Activated CD4-positive, CD25-positive, alpha-beta regulatory T cell (primary cell): ENCODE results near the gene TTC9B.

Experiments used
- DNase-seq, 4 experiments: peaks; one replicate each; lab custom pipeline; 2025; lab: John Stamatoyannopoulos, UW

The TTC9B gene

DNA sequence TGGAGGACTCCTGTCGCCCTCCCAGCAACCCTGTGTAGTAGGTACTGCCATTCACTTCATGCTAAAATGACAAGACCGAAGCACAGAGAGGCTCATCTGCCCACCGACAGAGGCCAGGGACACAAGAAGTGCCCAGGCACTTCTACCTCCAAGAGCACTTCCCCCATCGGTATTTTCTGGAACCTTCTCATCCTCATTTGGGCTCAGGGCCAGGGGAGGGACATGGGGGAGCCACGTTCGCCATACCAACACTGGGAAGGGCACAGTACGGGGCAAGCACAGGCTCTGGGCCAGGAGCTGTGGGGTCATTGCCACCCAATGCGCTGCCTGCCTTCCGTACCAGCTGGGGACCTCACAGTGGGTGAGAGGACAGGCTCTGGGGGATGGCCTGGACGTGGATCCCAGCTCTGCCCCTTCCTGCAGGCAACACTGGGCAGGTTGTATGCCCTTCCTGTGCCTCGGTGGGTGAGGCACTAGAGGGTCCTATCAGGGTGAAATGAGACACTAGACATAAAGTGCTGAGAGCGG, 29.6 kb upstream of the TTC9B start:
- no peak for DNase-seq

DNA sequence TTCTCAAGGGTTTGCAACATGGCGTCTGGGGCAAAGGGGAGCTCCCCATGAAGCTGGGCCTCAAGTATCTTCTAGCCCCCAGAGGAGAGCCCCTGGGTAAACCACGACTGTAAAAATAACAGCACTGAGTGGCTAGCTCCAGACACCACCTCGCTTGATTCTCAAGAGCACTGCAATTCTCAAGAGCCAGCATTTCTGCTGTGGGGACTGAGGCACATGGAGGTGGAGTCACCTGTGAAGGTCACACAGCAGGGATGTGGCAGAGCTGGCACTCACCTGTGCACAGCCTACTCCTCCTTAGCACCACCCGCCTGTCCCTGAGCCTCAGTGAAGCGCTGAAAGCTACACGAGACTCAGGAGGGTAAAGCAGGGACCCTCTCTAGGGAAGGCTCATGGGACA, 29.0 kb upstream of the TTC9B start:
- DNase-seq: no peak

DNA sequence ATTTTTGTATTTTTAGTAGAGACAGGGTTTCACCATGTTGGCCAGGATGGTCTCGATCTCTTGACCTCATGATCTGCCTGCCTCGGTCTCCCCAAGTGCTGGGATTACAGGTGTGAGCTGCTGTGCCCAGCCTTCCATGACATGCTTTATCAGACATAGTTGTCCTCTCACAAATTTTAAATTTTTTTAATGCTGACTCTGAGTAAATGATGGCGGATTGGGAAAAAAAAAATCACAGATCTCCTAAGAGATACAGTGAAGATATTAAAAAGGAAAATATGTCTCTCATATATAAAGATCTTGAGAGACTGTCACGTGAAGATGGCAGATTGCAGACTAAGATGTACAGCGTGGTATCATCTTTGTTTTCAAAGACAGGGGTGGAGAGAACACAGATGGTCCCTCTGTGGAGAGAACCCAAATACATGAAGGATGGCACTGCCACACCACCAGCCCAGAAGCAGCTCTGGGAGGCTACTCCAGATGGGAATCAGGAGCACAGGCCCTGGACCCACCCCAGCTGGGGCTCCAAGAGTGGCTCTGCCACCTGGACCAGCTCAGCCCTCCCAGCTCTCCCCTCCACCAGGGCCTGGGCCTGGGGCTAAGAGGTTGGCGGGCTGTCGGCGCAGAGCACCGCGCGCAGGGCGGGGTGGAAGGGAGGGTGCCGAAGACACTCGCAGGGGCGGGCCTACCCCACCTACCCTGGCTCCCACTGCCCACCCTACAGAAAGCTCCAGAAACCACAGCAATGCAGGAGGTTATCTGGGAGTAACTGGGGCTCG, 28.3 kb upstream of the TTC9B start:
- no peak for DNase-seq

DNA sequence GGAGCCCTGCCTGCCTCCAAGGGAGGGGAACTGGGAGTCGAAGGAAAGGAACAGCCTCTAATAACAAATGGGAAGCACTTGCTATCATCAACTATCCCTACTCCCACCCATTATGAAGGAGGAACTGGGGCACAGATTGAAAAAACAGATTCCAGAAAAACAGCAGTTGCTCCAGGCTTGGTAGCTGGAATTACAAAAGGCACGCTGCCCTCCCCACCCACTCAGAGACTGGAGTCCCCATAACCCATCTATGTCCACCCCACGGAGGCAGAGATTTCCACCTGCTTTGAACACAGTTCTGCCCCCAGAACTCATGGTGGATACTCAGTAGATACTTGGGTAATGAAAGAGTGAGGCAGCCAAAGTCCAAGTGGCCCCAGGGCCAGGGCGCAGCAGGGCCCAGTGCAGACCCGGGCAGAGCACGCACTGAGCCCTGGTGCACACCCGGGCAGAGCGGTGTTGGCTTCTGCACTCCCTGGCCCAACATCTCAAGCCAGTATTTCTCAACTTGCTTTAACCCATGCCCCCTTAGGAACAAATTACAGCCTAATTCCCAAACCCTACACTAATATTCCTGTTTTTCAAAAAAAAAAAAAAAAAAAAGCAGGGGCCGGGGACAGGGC, 27.4 kb upstream of the TTC9B start:
- DNase-seq: no peak

DNA sequence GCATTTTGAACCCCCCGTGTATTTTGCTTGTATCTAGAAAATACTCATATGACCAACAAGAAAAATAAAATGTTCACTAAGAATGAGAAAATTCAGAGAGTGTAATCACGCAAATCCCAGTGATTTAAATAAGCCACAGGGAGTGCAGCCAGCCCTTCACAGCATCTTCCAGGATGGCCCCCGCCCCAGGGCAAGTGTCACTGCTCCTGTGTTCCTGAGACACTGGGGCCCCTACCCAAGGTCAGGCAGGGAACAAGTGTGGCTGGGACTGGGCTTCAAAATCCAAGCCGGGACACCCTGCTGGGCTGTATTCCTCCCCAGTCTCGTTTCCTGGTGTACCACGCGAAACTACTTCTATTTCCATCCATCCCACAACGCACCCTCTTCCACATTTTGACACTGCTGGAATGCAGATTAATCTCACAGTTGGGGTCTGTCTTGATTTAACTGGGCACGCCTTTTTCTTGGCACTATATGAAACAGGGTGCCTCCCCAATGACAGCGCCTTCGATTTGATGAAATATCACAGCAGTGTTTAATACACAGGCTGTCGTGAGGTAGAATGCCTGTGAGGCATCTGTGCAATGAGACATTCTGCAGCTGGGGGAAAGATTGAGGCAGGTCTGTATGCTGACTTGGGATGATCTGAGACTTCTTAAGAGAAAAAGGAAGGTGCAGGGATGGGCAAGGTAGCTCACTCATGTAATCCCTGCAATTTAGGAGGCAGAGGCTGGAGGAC, 26.6 kb upstream of the TTC9B start:
- DNase-seq: no peak

DNA sequence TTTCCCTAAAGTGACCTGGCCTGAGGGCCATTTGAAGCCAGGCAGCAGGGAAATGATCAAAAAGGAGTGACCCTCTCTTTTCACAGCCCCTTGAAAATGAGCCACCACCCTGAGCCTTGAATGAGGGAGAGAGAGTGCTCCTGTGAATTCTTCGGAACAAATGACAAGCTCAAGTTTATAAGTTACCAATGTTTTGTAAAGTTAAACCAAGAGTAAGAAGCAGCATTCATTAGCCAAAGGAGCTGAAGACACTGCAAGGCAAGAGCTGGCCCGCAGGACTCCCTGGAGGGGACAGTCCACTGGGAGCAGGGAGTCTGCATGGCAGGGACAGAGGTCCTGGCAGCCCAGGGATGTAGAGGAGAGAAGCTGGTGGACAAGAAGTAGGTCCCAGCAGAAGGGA, 25.0 kb upstream of the TTC9B start:
- no peak for DNase-seq

DNA sequence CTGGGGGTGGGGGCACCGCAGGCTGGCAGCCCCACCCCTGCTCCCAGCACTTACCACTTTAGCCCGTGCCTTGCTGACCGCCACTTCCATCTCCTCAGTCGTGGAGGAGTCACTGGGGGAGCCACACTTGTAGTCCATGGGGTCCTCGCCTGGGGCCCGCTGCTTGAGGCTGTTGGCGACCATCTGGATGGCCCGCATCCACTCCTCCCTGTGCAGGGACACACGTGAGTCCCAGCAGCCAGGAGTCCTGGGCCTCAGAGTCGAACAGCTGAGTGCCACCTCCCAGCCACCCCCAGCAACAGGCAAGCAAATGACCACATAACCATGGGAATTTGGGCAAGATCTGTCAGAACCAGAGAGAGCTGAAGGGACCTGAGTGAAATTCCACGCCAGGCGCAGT, 24.3 kb upstream of the TTC9B start:
- no peak for DNase-seq

DNA sequence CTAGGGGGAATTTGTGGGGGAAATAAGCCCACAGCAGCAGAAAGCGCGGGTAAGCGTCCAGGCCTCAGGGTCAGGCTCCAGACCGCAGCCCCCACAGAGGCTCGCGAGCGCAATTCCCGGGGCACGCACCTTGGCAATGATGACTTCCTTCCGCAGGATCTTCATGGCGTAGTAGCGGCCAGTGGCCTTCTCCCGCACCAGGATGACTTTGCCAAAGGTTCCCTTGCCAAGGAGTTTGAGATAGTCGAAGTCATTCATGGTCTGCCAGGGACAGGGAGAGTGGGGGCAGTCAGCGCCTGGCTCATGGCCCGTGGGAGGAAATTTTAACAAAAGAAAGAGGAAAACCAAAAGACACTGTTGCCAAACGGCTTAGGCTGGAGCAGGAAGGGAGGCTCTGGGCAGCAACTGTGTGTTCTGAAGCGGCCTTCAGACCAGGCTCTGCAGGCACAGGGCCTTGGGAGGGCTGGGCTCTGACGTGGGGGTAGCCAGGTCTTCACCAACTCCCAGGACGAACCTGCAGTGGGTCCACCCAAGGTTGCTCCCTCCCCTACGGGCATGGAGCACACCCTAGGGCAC, 23.7 kb upstream of the TTC9B start:
- DNase-seq: no peak

DNA sequence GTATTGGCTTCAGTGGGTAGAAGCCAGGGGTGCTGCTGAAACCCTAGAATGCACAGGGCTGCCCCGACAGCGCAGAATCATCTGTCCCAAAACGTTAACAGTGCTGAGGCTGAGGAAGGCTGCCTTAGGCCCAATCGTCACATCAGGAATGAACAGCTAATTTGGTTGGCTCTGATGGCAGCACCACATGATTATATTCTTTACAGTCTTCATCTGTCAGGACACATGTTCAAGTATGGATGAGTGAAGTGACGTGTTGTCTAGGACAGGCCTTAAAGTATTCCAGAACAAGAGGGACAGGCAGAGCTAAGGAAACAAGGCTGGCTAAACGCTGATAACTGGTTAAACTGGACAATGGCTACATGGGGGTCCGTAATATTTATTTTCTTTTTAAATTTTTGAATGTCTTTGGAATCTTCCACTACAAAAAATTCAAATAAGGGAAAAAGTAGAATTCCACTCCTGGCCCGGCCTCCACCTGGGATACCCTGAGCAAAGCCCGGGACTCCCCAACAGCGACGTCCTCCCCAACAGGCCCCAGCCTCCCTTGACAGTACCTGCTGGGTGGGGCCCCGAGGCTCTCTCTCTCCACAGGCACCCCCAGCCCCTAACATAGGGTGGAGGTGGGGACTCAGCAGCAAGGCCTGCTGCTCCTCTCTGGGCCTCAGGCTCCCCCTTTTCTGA, 23.1 kb upstream of the TTC9B start:
- DNase-seq: no peak

DNA sequence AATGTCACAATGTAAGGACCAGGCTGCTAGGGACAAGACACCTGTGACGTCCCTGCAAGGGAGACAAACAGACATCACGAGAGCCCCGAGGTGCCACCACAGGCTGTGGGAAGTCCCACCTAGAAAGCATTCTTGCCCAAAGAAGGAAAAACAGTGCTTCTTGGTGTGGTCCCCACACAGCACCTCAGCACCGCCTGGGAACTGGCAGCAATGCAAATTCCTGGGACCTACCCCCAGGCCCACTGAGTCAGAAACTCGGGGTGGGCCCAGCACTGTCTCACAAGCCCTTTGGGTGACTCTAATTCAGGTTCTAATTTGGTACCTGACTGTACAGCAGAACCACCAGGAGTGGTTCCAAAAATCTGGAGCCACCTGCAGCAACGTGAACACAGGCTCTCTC, 22.1 kb upstream of the TTC9B start:
- no peak for DNase-seq

DNA sequence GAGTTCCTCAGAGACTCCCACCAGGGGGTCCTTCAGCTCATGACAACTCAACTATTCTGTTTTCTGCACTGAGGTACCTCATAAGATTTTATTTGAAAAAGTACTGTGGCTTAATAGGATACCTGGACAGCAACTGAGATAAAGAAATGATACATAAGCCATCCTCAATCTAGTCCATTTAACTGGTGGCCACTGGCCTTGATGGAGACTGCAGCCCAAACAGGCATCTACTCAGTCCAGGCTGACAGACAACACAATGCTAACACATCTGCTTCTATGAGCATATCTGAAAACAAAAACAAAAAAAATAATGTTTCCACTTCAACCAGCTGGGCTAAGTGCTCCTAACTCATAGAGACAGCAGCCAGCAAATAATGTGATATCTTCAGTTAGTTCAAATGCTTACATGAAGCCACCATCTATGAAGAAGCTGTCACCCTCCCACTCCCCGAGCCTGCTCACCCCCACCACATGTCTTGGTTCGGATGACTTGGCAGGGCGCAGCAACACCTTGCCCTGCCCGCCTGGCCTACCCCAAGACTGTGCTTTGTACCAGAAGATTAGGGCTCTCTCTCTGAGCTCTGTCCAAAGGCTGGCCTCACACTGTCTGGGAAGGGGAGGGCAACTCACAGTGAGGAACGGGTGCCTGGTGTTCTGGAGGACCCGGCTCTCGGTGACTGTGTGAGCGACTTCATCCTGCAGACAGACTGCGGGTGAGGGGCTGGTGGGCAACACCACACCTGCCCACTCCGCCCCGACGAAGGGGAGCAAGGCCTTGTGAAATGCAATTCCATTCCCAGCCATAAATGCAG, 21.4 kb upstream of the TTC9B start:
- no peak for DNase-seq

DNA sequence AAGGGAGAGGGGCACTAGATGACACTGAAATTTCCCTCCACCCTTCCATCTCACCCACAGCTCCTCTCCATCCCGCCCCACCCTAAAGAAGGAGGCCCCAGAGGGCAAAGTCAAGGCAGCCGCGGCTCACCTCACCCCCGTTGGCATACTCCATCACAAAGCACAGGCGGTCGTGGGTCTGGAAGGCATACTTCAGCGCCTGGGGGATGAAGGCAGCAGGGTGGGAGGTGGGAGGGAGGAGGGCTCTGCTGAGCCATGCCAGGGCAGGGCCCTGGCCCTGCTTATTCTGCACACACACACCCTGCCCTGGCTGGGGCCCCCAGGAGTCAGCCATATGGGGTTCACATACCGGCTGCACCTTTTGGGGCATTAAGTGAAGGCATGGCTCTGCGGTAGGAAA, 20.6 kb upstream of the TTC9B start:
- DNase-seq: no peak

DNA sequence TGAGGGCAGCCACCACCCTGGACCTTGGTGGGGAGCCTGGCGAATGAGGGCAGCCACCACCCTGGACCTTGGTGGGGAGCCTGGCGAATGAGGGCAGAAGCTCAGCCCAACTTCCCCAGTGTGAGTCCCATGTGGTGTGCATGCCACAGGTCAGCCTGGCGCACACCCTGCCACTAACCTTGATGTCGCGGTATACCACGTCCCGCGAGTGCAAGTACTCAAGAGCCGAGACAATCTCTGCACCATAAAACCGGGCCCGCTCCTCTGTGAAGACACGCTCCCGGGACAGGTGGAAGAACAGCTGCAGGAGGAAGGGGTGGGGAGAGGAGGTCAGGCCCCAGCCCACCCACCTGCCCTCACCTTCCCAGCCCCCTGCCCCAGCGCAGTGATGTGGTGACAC, 19.6 kb upstream of the TTC9B start:
- DNase-seq: no peak

DNA sequence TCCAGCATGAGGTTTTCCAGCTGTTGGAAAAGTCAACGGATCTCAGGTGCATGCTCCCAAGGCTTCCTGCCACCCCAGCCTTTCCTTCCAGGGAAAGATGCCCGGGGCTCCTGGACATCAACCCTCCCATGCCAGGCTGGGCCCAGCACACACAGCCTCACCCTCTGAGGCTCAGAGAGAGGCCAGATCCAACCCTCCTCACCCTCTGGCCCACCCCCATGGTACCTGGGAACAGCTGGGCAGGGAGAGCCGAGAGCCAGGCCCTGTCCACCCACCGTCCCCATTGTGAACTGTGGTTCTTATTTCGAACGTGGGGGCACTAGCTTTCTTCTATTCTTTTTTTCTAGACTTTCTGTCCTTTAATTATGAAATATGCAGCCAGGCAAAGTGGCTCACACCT, 18.2 kb upstream of the TTC9B start:
- DNase-seq: no peak

DNA sequence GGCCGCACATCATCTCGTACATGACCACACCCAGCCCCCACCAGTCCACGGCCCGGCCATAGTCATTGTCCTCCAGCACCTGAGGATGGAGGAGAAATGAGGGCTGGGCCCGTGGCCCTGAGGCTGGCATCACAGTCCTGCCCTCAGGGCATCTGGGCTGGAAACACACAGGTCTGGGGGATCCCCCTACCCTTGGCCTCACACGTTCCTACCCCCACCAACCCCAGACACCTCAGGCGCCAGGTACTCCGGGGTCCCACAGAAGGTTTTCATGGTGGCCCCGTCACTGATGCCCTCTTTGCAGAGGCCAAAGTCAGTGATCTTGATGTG, 17.8 kb upstream of the TTC9B start:
- no peak for DNase-seq

DNA sequence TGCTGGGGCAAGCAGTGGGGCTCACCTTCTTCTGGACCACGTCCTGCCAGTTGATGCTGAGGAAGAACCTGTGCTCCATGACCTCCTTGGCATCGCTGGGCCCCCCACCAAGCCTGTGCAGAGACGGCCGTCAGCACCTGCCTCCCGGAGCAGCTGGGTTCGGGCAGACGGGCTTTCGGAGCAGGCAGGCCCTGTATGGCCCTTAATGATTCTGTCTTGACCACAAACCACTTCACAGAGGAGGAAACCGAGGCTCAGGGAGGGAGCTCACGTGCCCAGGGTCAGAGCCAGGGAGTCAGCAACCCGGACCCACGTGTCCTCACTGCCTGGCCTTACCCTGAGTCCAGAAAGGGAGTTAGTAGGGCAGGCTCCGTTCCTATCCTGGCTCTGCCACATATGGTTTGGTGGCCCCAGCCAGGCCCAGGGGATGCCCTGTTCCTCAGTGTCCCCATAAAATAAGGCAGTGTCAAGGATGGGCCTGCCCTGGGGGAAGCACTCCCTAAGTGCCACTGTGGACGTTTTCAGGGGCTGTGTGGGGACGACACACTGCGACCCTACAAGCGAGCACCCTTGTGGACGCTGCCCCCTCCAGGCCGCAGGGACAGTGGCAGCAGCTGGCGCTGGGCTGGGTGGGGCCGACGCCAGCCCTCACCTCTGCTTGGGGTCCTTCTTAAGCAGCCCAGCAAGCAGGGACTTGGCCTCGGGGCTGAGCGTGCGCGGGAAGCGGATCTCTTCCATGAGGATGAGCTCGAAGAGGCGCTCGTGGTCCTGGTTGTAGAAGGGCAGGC, 17.2 kb upstream of the TTC9B start:
- DNase-seq: no peak

DNA sequence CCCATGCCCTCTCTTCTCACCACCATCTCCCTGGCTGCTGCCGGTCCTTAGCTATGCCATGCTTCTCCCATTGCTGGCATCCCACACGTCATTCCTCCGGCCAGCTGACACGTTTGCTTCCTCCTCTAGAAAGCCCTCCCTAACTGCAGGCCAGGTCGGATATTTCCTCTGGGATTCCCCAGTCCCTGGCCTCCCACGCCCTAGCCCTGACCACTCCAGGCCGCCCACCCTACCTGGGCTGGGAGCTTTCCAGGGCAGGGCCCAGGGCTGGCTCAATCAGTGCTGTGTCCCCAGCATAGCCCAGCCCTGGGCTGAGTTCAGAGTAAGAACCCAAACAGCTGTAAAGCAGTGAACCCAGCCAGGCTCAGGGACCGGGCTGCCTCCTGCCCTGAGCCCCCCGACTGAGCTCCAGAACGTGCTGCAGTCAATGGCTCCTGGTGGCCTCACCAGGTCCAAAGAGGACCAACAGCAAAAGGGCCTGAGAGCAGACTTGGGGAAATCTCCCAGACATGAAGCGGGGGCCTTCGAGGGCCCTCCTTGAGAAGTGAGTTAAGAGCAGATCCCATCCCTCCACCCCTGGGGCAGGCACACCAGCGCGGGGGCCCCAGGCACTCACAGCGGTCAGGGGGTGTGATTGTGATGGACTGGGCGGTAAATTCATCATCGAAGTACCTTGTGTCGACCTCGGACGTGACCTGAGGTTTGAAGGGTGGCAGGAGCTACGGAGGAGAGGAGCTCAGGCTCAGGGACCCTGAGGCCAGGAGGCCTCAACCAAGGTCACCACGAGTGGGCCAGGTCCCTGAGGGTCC, 16.4 kb upstream of the TTC9B start:
- no peak for DNase-seq

DNA sequence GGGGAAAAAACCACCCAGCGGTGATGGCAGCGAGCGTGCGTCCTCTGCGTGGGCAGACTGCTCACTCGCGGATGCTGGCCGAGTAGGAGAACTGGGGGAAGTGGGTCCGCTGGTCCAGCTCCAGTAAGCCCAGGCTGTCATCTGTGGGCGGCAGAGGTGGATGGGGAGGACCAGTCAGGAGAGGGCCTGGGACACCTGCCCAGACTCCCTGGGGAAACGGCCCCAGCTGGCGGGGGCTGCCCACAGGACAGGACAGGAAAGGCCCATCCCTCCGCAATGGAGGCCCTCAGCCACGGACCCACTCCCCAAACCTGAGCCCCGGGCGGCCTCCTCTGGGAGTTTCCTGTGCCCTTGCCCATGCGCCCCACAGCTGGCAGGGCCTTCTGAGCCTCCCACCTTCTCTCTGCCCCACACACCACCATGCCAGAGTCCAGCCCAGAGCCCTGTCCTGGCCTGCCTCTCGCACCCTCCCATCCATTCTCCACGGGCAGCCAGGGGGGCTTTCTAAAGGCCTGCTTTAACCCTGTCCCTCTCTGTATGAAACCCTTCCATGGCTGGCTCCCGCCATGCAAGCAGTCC, 15.7 kb upstream of the TTC9B start:
- DNase-seq: no peak
